ENCODE data around the gene CCDC38. TPM values are rescaled to one million over a fixed set of nuclear protein-coding genes. Genes with fewer than 3 reads are reported as not detected.

The CCDC38 gene
- total RNA-seq, 1 experiment from 2014 or later = 0.26 TPM

DNA sequence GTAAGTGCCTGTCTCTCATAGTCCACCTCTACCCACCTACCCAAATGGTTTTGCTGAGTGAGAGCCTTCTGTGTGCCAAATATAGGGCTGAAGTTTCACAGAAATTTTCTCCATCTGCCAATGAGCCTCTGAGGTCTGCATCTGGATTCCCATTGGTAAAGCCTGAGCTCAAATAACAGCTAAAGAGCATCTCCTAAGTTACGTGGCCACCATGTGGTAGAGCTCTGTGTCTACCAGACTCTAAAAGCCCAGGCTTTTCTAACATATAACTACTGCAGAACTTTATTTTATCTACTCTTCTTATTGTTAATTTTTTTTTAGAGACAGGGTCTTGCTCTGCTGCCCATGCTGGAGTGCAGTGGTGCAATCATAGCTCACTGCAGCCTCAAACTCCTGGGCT lies 16.7 kb upstream of the CCDC38 start:
- BruUV-seq (replicated peaks) = no TSS peak
- Histone ChIP-seq H3K36me3 (ENCODE audit: insufficient read depth, low read length, poor library complexity, severe bottlenecking) (no peaks in the 10 kb centered on the region), H3K4me3 (ENCODE audit: low read depth, low read length, poor library complexity, severe bottlenecking) (no peak overlapping the region), H3K27ac (ENCODE audit: low read depth, low read length, poor library complexity, severe bottlenecking) (no peak overlapping the region), H3K4me1 (ENCODE audit: insufficient read depth, low read length, poor library complexity, severe bottlenecking) (no peaks in the 10 kb centered on the region), H3K27me3 (replicated peaks; ENCODE audit: insufficient read depth, low read depth, low read length, poor library complexity) (no peaks in the 10 kb centered on the region), H3K9me3 (ENCODE audit: low read depth, low read length, poor library complexity, severe bottlenecking) (no peaks in the 10 kb centered on the region)
- CTCF ChIA-PET = interaction anchor here (0.6 to 1.4 kb wide), 3 partner anchors 39 to 842 kb away, joined by 3 to 10 read pairs (median 3); no protein-coding TSS in a partner anchor
- intact Hi-C loops (cut with micrococcal nuclease; ENCODE audit: unreplicated experiment) = no loop called here
- POLR2A ChIA-PET (ENCODE audit: low non-redundant PET) = no interaction called here
- peak; percentile 62 for DNase-seq (ENCODE audit: low spot score)
- no peak for TF ChIP-seq EZH2 (IDR thresholded peaks at IDR 0.05; ENCODE audit: borderline replicate concordance, low read depth, low read length, poor library complexity, severe bottlenecking)
- TF ChIP-seq, protein P1, sequence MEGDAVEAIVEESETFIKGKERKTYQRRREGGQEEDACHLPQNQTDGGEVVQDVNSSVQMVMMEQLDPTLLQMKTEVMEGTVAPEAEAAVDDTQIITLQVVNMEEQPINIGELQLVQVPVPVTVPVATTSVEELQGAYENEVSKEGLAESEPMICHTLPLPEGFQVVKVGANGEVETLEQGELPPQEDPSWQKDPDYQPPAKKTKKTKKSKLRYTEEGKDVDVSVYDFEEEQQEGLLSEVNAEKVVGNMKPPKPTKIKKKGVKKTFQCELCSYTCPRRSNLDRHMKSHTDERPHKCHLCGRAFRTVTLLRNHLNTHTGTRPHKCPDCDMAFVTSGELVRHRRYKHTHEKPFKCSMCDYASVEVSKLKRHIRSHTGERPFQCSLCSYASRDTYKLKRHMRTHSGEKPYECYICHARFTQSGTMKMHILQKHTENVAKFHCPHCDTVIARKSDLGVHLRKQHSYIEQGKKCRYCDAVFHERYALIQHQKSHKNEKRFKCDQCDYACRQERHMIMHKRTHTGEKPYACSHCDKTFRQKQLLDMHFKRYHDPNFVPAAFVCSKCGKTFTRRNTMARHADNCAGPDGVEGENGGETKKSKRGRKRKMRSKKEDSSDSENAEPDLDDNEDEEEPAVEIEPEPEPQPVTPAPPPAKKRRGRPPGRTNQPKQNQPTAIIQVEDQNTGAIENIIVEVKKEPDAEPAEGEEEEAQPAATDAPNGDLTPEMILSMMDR (conservative IDR thresholded peaks at IDR 0.05; ENCODE audit: low read depth, low read length) = peak; percentile 52

DNA sequence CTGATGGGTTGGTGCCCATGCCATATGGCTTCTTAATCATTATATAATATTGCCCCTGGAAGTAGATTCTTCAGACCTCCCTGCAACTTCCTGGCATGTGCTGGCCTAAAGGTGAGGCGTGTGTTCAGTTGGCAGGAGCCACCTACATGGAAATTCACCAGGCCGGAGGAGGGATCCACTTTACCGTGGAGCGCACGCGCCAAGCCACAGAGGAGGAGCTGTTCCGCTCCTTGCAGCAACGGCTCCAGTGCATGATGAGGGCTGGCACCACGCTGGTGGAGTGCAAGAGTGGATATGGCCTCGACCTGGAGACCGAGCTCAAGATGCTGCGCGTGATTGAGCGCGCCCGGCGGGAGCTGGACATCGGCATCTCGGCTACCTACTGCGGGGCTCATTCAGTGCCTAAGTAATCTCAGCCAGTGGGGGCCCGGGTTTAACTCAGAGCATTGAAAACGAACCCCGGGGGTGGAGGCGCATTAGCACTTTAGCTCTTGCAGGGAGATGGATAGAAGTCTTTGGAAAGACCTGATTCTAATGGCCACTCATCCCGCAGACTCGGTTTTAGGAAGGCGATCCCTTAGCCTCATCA lies 14.2 kb upstream of the CCDC38 start:
- POLR2A ChIA-PET (ENCODE audit: low non-redundant PET) = no interaction called here
- H3K9me3 ChIP-seq (ENCODE audit: low read depth, low read length, poor library complexity, severe bottlenecking) = no peaks in the 10 kb centered on the region

DNA sequence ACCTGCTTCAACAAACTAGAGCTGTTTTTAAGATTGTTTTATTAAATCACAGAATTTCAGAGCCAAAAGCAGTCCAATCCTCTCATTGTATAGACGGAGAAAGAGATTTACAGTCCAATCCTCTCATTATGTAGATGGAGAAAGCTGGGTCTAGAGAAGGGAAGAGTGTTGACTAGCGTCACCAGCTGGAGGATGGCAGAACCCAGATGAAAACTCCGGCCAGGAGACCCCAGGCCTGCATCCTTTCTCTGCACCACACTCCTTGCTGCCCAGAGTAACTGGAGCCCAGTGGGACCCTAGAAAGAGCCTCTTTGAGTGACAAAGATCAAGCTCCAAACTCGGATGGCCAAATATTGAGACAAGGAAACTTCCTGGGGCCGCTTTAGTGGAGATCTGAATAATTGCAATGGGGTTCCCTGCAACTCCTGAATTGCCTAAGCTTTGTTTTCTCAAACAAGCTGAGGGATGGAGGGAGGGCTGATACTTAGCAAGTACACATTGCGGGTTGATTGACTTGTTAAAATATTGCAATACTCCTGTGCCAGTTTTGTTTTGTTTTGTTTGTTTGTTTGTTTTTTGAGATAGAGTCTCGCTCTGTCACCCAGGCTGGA lies 13.2 kb upstream of the CCDC38 start:
- POLR2A ChIA-PET (ENCODE audit: low non-redundant PET) = no interaction called here
- Histone ChIP-seq H3K36me3 (ENCODE audit: insufficient read depth, low read length, poor library complexity, severe bottlenecking) (no peaks in the 10 kb centered on the region), H3K4me3 (ENCODE audit: low read depth, low read length, poor library complexity, severe bottlenecking) (no peak overlapping the region), H3K4me1 (ENCODE audit: insufficient read depth, low read length, poor library complexity, severe bottlenecking) (peaks cover 3% of the 10 kb centered on the region), H3K27ac (ENCODE audit: low read depth, low read length, poor library complexity, severe bottlenecking) (no peak overlapping the region), H3K9me3 (ENCODE audit: low read depth, low read length, poor library complexity, severe bottlenecking) (no peaks in the 10 kb centered on the region), H3K27me3 (replicated peaks; ENCODE audit: insufficient read depth, low read depth, low read length, poor library complexity) (no peaks in the 10 kb centered on the region)
- TF ChIP-seq EZH2 (IDR thresholded peaks at IDR 0.05; ENCODE audit: borderline replicate concordance, low read depth, low read length, poor library complexity, severe bottlenecking) = no peak
- TF ChIP-seq, protein P1 (conservative IDR thresholded peaks at IDR 0.05; ENCODE audit: low read depth, low read length) = no peak
- intact Hi-C loops (cut with micrococcal nuclease; ENCODE audit: unreplicated experiment) = no loop called here
- DNase-seq (ENCODE audit: low spot score) = no peak
- BruUV-seq (replicated peaks) = no TSS peak
- CTCF ChIA-PET = interaction anchor here (0.5 kb wide), 1 partner anchor 373 kb away, joined by 4 read pairs; no protein-coding TSS in a partner anchor

More for the DNA sequence above, 14.2 kb upstream of the CCDC38 start:
- CTCF ChIA-PET = no interaction called here
- peaks cover 3% of the 10 kb centered on the region for H3K4me1 ChIP-seq (ENCODE audit: insufficient read depth, low read length, poor library complexity, severe bottlenecking)
- DNase-seq (ENCODE audit: low spot score) = no peak
- TF ChIP-seq, protein P1 (conservative IDR thresholded peaks at IDR 0.05; ENCODE audit: low read depth, low read length) = no peak
- no peak for TF ChIP-seq EZH2 (IDR thresholded peaks at IDR 0.05; ENCODE audit: borderline replicate concordance, low read depth, low read length, poor library complexity, severe bottlenecking)
- H3K27ac ChIP-seq (ENCODE audit: low read depth, low read length, poor library complexity, severe bottlenecking) = no peak overlapping the region
- intact Hi-C loops (cut with micrococcal nuclease; ENCODE audit: unreplicated experiment) = no loop called here
- H3K36me3 ChIP-seq (ENCODE audit: insufficient read depth, low read length, poor library complexity, severe bottlenecking) = no peaks in the 10 kb centered on the region
- no TSS peak for BruUV-seq (replicated peaks)
- H3K4me3 ChIP-seq (ENCODE audit: low read depth, low read length, poor library complexity, severe bottlenecking) = no peak overlapping the region
- no peaks in the 10 kb centered on the region for H3K27me3 ChIP-seq (replicated peaks; ENCODE audit: insufficient read depth, low read depth, low read length, poor library complexity)
